Kidney epithelial cell (primary cell): ENCODE measurements around the gene PPP2R2C. TPM values are rescaled to one million over a fixed set of nuclear protein-coding genes. Genes with fewer than 3 reads are reported as not detected.

ENCODE experiments used
- DNase-seq: peaks from one replicate; pipeline ENCODE4 v3.0.0-alpha.2; 2010; ENCODE audit warnings: low read depth
- H3K27me3 ChIP-seq: 2 replicates; pipeline ENCODE4 v1.6.0; 2011; ENCODE audit warnings: low read length; ENCODE audit not compliant: control insufficient read depth, insufficient read depth
- H3K36me3 ChIP-seq: 2 replicates; pipeline ENCODE4 v1.5.1; 2011; ENCODE audit warnings: low read length; ENCODE audit not compliant: control insufficient read depth, insufficient read depth
- H3K4me3 ChIP-seq: 2 replicates; pipeline ENCODE4 v1.5.1; 2011; ENCODE audit warnings: low read depth, mild to moderate bottlenecking, control low read depth, low read length
- CTCF ChIP-seq: IDR thresholded peaks from 2 replicates; pipeline ENCODE4 v1.5.1; 2011; ENCODE audit warnings: mild to moderate bottlenecking, moderate library complexity, low read length, control low read depth, inconsistent platforms; ENCODE audit not compliant: insufficient read depth, poor library complexity, severe bottlenecking
- total RNA-seq: library from RNA; depleted of rRNA; stranded (reverse); fragments of >200 nt; gene quantifications from 2 replicates; pipeline ENCODE4 v1.2.3, GENCODE V29; 2015

Gene PPP2R2C
- total RNA-seq, 1 donor from 2014 or later, result not detected

DNA sequence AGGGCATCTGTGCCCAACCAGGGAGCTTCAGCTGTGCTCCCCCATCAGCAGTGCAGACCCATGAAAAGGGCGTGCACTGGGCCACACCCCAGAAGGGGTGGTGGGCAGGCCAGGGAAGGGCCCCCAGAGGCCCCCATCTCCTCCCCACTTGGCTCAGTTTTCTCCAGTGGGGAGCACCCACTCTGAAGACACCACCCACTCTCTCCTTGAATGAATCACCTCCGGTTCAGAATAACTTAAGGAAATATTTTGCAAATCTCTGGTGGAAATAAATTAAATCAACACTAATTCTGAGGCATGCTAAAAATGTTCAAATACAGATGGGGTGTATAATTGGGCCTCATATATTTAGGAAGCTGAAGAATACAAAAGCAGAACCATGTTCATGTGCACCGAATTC lies 41.3 kb upstream of the PPP2R2C start:
- no peaks in the 10 kb centered on the region for H3K36me3 ChIP-seq
- H3K4me3 ChIP-seq, result no peak overlapping the region
- TF ChIP-seq CTCF, result no peak
- H3K27me3 ChIP-seq, result no peaks in the 10 kb centered on the region
- no peak for DNase-seq

- DNase-seq, result no peak
These were observed 37.2 kb upstream of the PPP2R2C start for GRCh38 chr4:6509587-6509986.

GRCh38 chr4:6507345-6507744 lies 34.9 kb upstream of the PPP2R2C start:
- no peaks in the 10 kb centered on the region for H3K27me3 ChIP-seq
- no peak for TF ChIP-seq CTCF
- no peak overlapping the region for H3K4me3 ChIP-seq
- H3K36me3 ChIP-seq, result no peaks in the 10 kb centered on the region
- no peak for DNase-seq

More at GRCh38 chr4:6509587-6509986, 37.2 kb upstream of the PPP2R2C start:
- H3K4me3 ChIP-seq, result no peak overlapping the region
- TF ChIP-seq CTCF, result no peak
- no peaks in the 10 kb centered on the region for H3K27me3 ChIP-seq
- no peaks in the 10 kb centered on the region for H3K36me3 ChIP-seq

- no peak for DNase-seq
- no peaks in the 10 kb centered on the region for H3K36me3 ChIP-seq
- no peak overlapping the region for H3K4me3 ChIP-seq
- H3K27me3 ChIP-seq, result no peaks in the 10 kb centered on the region
- no peak for TF ChIP-seq CTCF
These were observed 34.3 kb upstream of the PPP2R2C start for GRCh38 chr4:6506616-6507140.

DNA sequence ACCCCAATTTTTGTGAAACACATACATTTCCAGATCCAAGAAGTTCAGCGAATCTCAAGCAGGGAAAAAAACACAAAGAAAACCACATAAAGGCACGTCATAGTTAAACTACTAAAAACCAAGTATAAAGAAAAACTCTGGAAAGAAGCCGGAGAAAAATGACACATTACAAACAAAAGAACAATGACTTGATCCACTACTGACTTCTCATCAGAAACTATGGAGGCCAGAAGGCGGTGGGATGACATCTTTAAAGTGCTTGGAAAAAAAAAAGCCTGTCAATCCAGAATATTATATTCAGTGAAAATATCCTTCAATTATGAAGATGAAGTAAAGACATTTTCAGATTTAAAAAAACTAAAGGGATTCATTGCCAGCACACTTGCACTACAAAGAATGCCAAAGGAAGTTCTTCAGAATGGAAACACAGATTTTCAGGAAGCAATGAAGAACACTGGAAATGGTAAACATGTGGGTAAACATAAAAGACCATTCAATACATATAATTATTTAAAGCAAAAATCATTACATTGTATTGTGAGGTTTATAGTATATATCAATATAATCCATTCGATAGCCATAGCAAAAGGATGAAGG lies 32.6 kb upstream of the PPP2R2C start:
- TF ChIP-seq CTCF, result no peak
- Histone ChIP-seq H3K27me3 (no peaks in the 10 kb centered on the region), H3K36me3 (no peaks in the 10 kb centered on the region), H3K4me3 (no peak overlapping the region)
- no peak for DNase-seq
